ENCODE results near the gene POLK. TPM values are rescaled to one million over a fixed set of nuclear protein-coding genes. Genes with fewer than 3 reads are reported as not detected.
"Not testable (repeated sequence)": the region's sequence is repeated elsewhere in the genome, so short reads cannot be mapped to it uniquely, and the experiment has no call there.

The POLK gene
- total RNA-seq, 1 experiment from 2014 or later, result 7.5 TPM

DNA sequence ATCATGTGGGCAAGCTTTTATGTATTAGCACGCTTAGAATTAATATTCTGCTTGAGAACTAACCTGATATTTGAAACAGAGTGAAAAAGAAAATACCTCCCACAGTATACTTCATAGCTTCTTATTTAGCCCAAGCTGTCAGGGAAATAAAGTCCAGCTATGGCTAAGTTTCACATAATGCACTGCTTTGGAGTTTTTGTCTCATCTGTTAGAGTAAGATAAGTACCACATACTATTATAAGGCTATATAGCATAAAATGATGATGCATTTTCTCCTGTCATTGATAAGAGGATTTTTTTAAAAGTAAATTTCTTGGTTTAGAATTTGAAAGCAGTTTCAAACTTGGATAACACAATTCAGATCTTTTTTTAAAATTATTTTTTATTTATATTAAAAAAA lies 97.2 kb downstream of the POLK start:
- no peak for DNase-seq
- no TSS peak for BruUV-seq (replicated peaks)
- TF ChIP-seq, protein P1, sequence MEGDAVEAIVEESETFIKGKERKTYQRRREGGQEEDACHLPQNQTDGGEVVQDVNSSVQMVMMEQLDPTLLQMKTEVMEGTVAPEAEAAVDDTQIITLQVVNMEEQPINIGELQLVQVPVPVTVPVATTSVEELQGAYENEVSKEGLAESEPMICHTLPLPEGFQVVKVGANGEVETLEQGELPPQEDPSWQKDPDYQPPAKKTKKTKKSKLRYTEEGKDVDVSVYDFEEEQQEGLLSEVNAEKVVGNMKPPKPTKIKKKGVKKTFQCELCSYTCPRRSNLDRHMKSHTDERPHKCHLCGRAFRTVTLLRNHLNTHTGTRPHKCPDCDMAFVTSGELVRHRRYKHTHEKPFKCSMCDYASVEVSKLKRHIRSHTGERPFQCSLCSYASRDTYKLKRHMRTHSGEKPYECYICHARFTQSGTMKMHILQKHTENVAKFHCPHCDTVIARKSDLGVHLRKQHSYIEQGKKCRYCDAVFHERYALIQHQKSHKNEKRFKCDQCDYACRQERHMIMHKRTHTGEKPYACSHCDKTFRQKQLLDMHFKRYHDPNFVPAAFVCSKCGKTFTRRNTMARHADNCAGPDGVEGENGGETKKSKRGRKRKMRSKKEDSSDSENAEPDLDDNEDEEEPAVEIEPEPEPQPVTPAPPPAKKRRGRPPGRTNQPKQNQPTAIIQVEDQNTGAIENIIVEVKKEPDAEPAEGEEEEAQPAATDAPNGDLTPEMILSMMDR (IDR thresholded peaks at IDR 0.05; ENCODE audit: insufficient read depth in 1 of 2, low read depth in 1 of 2, low read length in 1 of 2, severe bottlenecking in 1 of 2, unreplicated experiment in 1 of 2), result no peak
- Mint-ChIP-seq H3K27ac (ENCODE audit: unreplicated experiment) (peak overlapping the region; percentile 60), H3K9me3 (ENCODE audit: unreplicated experiment) (no peaks in the 10 kb centered on the region), H3K27me3 (ENCODE audit: insufficient read depth, unreplicated experiment) (no peaks in the 10 kb centered on the region), H3K4me1 (ENCODE audit: low read depth, unreplicated experiment) (peaks cover 21% of the 10 kb centered on the region), H3K4me3 (ENCODE audit: unreplicated experiment) (no peak overlapping the region), H3K36me3 (ENCODE audit: insufficient read depth, unreplicated experiment) (no peaks in the 10 kb centered on the region)
- Histone ChIP-seq H3K9me3 (no peaks in the 10 kb centered on the region), H3K4me3 (ENCODE audit: low read depth, low read length) (no peak overlapping the region), H3K36me3 (ENCODE audit: control insufficient read depth, insufficient read depth, low read length) (no peaks in the 10 kb centered on the region), H3K27me3 (replicated peaks; ENCODE audit: control insufficient read depth, insufficient read depth, low read length) (no peaks in the 10 kb centered on the region), H3K4me1 (peaks cover 30% of the 10 kb centered on the region)
- intact Hi-C loops (cut with micrococcal nuclease; ENCODE audit: unreplicated experiment), result no loop called here
- ChIA-PET CTCF (no interaction called here), POLR2A (no interaction called here)

DNA sequence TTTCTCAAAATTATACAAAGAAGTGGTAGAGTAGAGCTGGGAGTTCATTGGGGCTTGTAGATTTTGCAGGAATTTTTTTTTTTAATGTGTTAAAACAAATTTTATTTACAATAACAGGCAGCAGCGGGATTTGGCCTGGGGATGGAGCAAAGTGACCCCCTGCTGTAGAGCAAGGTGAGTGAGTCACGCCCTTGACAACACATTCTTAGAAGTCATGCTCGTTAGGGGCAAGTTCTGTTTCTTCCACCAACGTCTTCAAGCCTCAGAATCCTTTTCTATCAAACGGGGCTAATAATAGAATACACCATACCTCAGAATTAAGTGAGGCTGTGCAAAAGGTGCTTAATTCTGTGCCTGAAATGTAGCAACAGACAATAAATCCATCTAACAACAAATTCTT lies 98.5 kb downstream of the POLK start:
- no peaks in the 10 kb centered on the region for H3K27me3 ChIP-seq (replicated peaks; ENCODE audit: control insufficient read depth, insufficient read depth, low read length)
- H3K9me3 ChIP-seq, result no peaks in the 10 kb centered on the region
- H3K4me3 ChIP-seq (ENCODE audit: low read depth, low read length), result no peak overlapping the region
- no peaks in the 10 kb centered on the region for H3K9me3 Mint-ChIP-seq (ENCODE audit: unreplicated experiment)
- DNase-seq, result no peak
- H3K27ac Mint-ChIP-seq (ENCODE audit: unreplicated experiment), result no peak overlapping the region
- H3K27me3 Mint-ChIP-seq (ENCODE audit: insufficient read depth, unreplicated experiment), result no peaks in the 10 kb centered on the region
- no TSS peak for BruUV-seq (replicated peaks)
- peaks cover 42% of the 10 kb centered on the region for H3K4me1 ChIP-seq
- H3K4me1 Mint-ChIP-seq (ENCODE audit: low read depth, unreplicated experiment), result peaks cover 19% of the 10 kb centered on the region
- TF ChIP-seq, protein P1 (IDR thresholded peaks at IDR 0.05; ENCODE audit: insufficient read depth in 1 of 2, low read depth in 1 of 2, low read length in 1 of 2, severe bottlenecking in 1 of 2, unreplicated experiment in 1 of 2), result no peak
- H3K36me3 Mint-ChIP-seq (ENCODE audit: insufficient read depth, unreplicated experiment), result no peaks in the 10 kb centered on the region
- no peaks in the 10 kb centered on the region for H3K36me3 ChIP-seq (ENCODE audit: control insufficient read depth, insufficient read depth, low read length)
- intact Hi-C loops (cut with micrococcal nuclease; ENCODE audit: unreplicated experiment), result loop anchor here (5.0 kb wide), 2 partner anchors 37 to 98 kb away; partner anchors contain the start of genes CERT1 and POLK
- H3K4me3 Mint-ChIP-seq (ENCODE audit: unreplicated experiment), result peak overlapping the region; percentile 99
- CTCF ChIA-PET, result no interaction called here
- POLR2A ChIA-PET, result no interaction called here

DNA sequence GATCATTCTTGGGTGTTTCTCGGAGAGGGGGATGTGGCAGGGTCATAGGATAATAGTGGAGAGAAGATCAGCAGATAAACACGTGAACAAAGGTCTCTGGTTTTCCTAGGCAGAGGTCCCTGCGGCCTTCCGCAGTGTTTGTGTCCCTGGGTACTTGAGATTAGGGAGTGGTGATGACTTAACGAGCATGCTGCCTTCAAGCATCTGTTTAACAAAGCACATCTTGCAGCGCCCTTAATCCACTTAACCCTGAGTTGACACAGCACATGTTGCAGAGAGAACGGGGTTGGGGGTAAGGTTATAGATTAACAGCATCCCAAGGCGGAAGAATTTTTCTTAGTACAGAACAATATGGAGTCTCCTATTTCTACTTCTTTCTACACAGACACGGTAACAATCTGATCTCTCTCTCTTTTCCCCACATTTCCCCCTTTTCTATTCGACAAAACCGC lies 99.2 kb downstream of the POLK start:
- H3K27me3 Mint-ChIP-seq (ENCODE audit: insufficient read depth, unreplicated experiment); CTCF ChIA-PET; POLR2A ChIA-PET; H3K36me3 Mint-ChIP-seq (ENCODE audit: insufficient read depth, unreplicated experiment); H3K27me3 ChIP-seq (replicated peaks; ENCODE audit: control insufficient read depth, insufficient read depth, low read length); H3K9me3 Mint-ChIP-seq (ENCODE audit: unreplicated experiment); BruUV-seq (replicated peaks); H3K36me3 ChIP-seq (ENCODE audit: control insufficient read depth, insufficient read depth, low read length); H3K9me3 ChIP-seq: not testable (repeated sequence)
- intact Hi-C loops (cut with micrococcal nuclease; ENCODE audit: unreplicated experiment), result loop anchor here (1.0 to 5.0 kb wide), 3 partner anchors 9 to 99 kb away; partner anchors contain the start of genes CERT1 and POLK
- Mint-ChIP-seq H3K4me3 (ENCODE audit: unreplicated experiment) (peak overlapping the region; percentile 99), H3K4me1 (ENCODE audit: low read depth, unreplicated experiment) (peaks cover 21% of the 10 kb centered on the region), H3K27ac (ENCODE audit: unreplicated experiment) (peak overlapping the region; percentile 87)
- Histone ChIP-seq H3K4me1 (peaks cover 49% of the 10 kb centered on the region), H3K4me3 (ENCODE audit: low read depth, low read length) (peak overlapping the region; percentile 74)
- DNase-seq, result peak; percentile 73 to 89

Data from Caco-2 (cell line).